ENCODE measurements around the gene IQGAP2. TPM values are rescaled to one million over a fixed set of nuclear protein-coding genes. Genes with fewer than 3 reads are reported as not detected.
A peak's percentile ranks its signal among the peaks of the same experiment; 100 is the strongest.

The IQGAP2 gene
- total RNA-seq, 2 donors from 2014 or later = 15.3 to 17.6 TPM

DNA sequence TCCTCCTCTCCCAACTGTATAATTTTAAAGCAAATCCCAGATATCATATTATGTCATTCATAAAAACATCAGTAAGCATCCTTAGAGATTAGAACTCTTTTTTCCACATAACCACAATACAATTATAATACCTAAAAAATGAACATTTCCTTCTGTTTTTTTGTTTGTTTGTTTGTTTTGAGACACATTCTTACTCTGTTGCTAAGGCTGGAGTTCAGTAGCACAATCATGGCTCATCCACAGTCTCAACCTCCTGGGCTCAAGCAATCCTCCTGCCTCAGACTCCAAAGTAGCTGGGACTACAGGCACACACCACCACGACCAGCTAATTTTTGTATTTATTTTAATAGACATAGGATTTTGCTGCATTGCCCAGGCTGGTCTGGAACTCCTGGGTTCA, 320.8 kb downstream of the IQGAP2 start:
- H3K27ac ChIP-seq = no peak overlapping the region

DNA sequence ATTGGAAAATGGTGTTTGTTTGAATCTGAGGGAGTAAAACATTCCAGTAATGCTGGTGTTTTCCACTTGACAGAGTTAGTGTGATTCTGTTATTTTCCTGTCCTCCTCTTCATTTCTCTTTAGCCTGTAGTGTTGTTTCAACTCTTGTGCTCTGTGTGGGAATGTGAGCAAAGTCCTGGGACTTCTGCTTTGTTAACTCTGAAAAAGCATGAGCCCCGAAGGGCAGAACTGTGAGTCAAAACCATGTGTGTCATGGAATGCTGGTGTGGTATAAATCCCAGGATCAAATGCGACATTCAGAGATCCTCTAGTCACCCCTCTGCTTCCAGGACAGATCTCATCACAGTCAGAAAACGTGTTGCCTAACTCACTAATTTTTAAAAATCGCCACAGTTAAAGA, 321.8 kb downstream of the IQGAP2 start:
- DNase-seq (ENCODE audit: low spot score) (no peak), ATAC-seq (ENCODE audit: insufficient number of reproducible peaks, low FRiP score, low read depth) (peak; percentile 38)
- Histone ChIP-seq H3K27me3 (replicated peaks; ENCODE audit: insufficient read depth) (no peaks in the 10 kb centered on the region), H3K4me1 (ENCODE audit: control insufficient read depth in 1 of 2, low read depth in 2 of 2) (no peaks in the 10 kb centered on the region), H3K9me3 (peaks cover 6% of the 10 kb centered on the region), H3K4me3 (no peak overlapping the region), H3K27ac (no peak overlapping the region), H3K36me3 (no peaks in the 10 kb centered on the region)
- TF ChIP-seq CTCF (IDR thresholded peaks at IDR 0.05) = no peak

More for the DNA sequence above, 320.8 kb downstream of the IQGAP2 start:
- no peak overlapping the region for H3K4me3 ChIP-seq
- H3K9me3 ChIP-seq = no peaks in the 10 kb centered on the region
- DNase-seq (ENCODE audit: low spot score) (no peak), ATAC-seq (ENCODE audit: insufficient number of reproducible peaks, low FRiP score, low read depth) (no peak)
- H3K27me3 ChIP-seq (replicated peaks; ENCODE audit: insufficient read depth) = no peaks in the 10 kb centered on the region
- no peaks in the 10 kb centered on the region for H3K4me1 ChIP-seq (ENCODE audit: control insufficient read depth in 1 of 2, low read depth in 2 of 2)
- no peaks in the 10 kb centered on the region for H3K36me3 ChIP-seq
- TF ChIP-seq CTCF (IDR thresholded peaks at IDR 0.05) = no peak

GRCh38 chr5:76728965-76729364, 325.9 kb downstream of the IQGAP2 start:
- Histone ChIP-seq H3K9me3 (peaks cover 10% of the 10 kb centered on the region), H3K27ac (no peak overlapping the region), H3K4me3 (no peak overlapping the region), H3K4me1 (ENCODE audit: control insufficient read depth in 1 of 2, low read depth in 2 of 2) (no peaks in the 10 kb centered on the region), H3K36me3 (peaks cover 5% of the 10 kb centered on the region), H3K27me3 (replicated peaks; ENCODE audit: insufficient read depth) (no peaks in the 10 kb centered on the region)
- DNase-seq (ENCODE audit: low spot score) (no peak), ATAC-seq (ENCODE audit: insufficient number of reproducible peaks, low FRiP score, low read depth) (no peak)
- no peak for TF ChIP-seq CTCF (IDR thresholded peaks at IDR 0.05)

DNA sequence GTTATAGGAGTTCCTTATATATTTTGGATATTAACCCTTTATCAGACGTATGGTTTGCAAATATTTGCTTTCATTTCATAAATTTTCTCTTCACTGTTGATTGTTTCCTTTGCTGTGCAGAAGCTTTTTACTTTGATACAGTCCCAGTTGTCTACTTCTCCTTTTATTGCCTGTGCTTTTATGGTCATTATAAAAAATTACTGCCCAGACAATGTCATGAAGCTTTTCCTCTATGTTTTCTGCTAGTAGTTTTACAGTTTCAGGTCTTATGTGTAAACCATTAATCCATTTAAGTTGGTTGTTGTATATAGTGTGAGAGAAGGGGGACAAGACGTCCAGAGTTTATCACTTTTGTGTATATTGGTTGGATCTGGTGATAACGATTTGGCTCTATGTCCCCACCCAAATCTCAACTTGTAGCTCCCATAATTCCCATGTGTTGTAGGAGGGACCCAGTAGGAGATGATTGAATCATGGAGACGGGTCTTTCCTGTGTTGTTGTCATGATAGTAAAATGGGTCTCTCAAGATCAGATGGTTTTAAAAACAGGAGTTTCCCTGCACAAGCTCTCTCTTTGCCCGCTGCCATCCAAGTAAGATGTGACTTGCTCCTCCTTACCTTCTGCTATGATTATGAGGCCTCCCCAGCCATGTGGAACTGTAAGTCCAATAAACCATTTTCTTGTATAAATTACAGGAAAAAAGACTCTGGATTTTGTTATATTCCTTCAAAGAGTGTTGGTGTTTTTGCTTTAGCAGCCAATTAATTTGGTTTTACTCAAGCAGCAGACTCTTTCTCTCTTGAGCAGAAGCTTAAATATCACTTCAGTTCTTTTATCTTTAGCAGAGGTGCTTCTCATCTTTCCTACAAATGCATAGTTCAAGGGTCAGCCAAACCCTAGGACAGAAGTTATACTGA, 326.5 kb downstream of the IQGAP2 start:
- no peak for ATAC-seq (ENCODE audit: insufficient number of reproducible peaks, low FRiP score, low read depth)
- H3K4me1 ChIP-seq (ENCODE audit: control insufficient read depth in 1 of 2, low read depth in 2 of 2) = no peaks in the 10 kb centered on the region
- H3K36me3 ChIP-seq = peaks cover 5% of the 10 kb centered on the region
- no peaks in the 10 kb centered on the region for H3K27me3 ChIP-seq (replicated peaks; ENCODE audit: insufficient read depth)
- no peak overlapping the region for H3K27ac ChIP-seq
- H3K9me3 ChIP-seq = peaks cover 10% of the 10 kb centered on the region
- TF ChIP-seq CTCF (IDR thresholded peaks at IDR 0.05) = no peak
- no peak overlapping the region for H3K4me3 ChIP-seq
- no peak for DNase-seq (ENCODE audit: low spot score)

DNA sequence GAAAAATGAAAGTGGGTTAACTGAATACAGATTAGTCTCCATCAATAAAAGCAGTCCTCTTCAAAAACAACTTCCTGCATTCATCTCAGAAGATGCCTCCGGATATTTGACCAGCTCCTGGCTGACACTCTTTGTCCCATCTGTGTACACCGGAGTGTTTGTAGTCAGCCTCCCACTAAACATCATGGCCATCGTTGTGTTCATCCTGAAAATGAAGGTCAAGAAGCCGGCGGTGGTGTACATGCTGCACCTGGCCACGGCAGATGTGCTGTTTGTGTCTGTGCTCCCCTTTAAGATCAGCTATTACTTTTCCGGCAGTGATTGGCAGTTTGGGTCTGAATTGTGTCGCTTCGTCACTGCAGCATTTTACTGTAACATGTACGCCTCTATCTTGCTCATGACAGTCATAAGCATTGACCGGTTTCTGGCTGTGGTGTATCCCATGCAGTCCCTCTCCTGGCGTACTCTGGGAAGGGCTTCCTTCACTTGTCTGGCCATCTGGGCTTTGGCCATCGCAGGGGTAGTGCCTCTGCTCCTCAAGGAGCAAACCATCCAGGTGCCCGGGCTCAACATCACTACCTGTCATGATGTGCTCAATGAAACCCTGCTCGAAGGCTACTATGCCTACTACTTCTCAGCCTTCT, 329.4 kb downstream of the IQGAP2 start:
- no peak for TF ChIP-seq CTCF (IDR thresholded peaks at IDR 0.05)
- no peak overlapping the region for H3K4me3 ChIP-seq
- DNase-seq (ENCODE audit: low spot score) (no peak), ATAC-seq (ENCODE audit: insufficient number of reproducible peaks, low FRiP score, low read depth) (no peak)
- peaks cover 10% of the 10 kb centered on the region for H3K9me3 ChIP-seq
- H3K27ac ChIP-seq = no peak overlapping the region
- no peaks in the 10 kb centered on the region for H3K4me1 ChIP-seq (ENCODE audit: control insufficient read depth in 1 of 2, low read depth in 2 of 2)
- peaks cover 5% of the 10 kb centered on the region for H3K36me3 ChIP-seq
- H3K27me3 ChIP-seq (replicated peaks; ENCODE audit: insufficient read depth) = no peaks in the 10 kb centered on the region
